Measurements from ENCODE around the gene TNFAIP6. TPM values are rescaled to one million over a fixed set of nuclear protein-coding genes. Genes with fewer than 3 reads are reported as not detected.
"Not testable (repeated sequence)": the region's sequence is repeated elsewhere in the genome, so short reads cannot be mapped to it uniquely, and the experiment has no call there.

The TNFAIP6 gene
- total RNA-seq = 0.40 and 0.75 TPM in 2 replicates
- long read RNA-seq, partial matches to known transcripts = 0 of 1 reads
- long read RNA-seq, other reads (novel, unspliced or antisense) = 0 of 1 reads

GRCh38 chr2:151357359-151357758, at the start of gene TNFAIP6:
Gene TNFAIP6, plus strand, starts transcription at chr2:151357592. Its CDS starts 75 bp downstream, at chr2:151357667.
- no peaks in the 10 kb centered on the region for H3K36me3 Mint-ChIP-seq (ENCODE audit: low read depth)

DNA sequence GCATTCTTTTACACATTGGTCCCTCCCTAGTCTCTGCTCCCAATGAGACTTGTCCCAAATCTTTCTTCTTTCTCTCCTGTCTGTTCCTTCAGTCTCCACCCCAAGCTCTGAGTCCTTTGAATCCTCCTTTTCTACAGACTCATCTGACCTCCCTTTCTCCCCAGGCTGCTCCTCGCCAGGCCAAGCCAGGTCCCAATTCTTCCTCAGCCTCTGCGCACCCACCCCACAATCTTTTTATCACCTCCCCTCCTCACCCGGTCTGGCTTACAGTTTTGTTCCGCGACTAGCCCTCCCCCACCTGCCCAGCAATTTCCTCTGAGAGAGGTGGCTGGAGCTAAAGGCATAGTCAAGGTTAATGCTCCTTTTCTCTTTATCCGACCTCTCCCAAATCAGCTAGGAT, 47.1 kb upstream of the TNFAIP6 start:
- H3K36me3 Mint-ChIP-seq (ENCODE audit: low read depth); H3K27me3 Mint-ChIP-seq (ENCODE audit: low read depth); H3K4me1 Mint-ChIP-seq; DNase-seq (ENCODE audit: low read depth, low spot score); H3K9me3 Mint-ChIP-seq; H3K4me3 Mint-ChIP-seq; H3K27ac Mint-ChIP-seq (ENCODE audit: unreplicated experiment): not testable (repeated sequence)

More at GRCh38 chr2:151357359-151357758, at the start of gene TNFAIP6:
- DNase-seq (ENCODE audit: low read depth, low spot score) = no peak
- no peak within 1 kb of the TSS for H3K27ac Mint-ChIP-seq (ENCODE audit: unreplicated experiment)
- peaks cover 4% of the 10 kb centered on the region for H3K9me3 Mint-ChIP-seq
- TF ChIP-seq, protein P1, sequence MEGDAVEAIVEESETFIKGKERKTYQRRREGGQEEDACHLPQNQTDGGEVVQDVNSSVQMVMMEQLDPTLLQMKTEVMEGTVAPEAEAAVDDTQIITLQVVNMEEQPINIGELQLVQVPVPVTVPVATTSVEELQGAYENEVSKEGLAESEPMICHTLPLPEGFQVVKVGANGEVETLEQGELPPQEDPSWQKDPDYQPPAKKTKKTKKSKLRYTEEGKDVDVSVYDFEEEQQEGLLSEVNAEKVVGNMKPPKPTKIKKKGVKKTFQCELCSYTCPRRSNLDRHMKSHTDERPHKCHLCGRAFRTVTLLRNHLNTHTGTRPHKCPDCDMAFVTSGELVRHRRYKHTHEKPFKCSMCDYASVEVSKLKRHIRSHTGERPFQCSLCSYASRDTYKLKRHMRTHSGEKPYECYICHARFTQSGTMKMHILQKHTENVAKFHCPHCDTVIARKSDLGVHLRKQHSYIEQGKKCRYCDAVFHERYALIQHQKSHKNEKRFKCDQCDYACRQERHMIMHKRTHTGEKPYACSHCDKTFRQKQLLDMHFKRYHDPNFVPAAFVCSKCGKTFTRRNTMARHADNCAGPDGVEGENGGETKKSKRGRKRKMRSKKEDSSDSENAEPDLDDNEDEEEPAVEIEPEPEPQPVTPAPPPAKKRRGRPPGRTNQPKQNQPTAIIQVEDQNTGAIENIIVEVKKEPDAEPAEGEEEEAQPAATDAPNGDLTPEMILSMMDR (conservative IDR thresholded peaks at IDR 0.05) = no peak
- H3K27me3 Mint-ChIP-seq (ENCODE audit: low read depth) = no peaks in the 10 kb centered on the region
- H3K4me1 Mint-ChIP-seq = peaks cover 19% of the 10 kb centered on the region
- no peak within 1 kb of the TSS for H3K4me3 Mint-ChIP-seq

GRCh38 chr2:151312440-151312839, 45.0 kb upstream of the TNFAIP6 start:
- not testable (repeated sequence) for H3K9me3 Mint-ChIP-seq; H3K4me1 Mint-ChIP-seq; H3K27me3 Mint-ChIP-seq (ENCODE audit: low read depth); DNase-seq (ENCODE audit: low read depth, low spot score); H3K36me3 Mint-ChIP-seq (ENCODE audit: low read depth); H3K4me3 Mint-ChIP-seq; H3K27ac Mint-ChIP-seq (ENCODE audit: unreplicated experiment)

- peaks cover 7% of the 10 kb centered on the region for H3K9me3 Mint-ChIP-seq
- H3K4me3 Mint-ChIP-seq = no peak overlapping the region
- no peak for DNase-seq (ENCODE audit: low read depth, low spot score)
- H3K36me3 Mint-ChIP-seq (ENCODE audit: low read depth) = no peaks in the 10 kb centered on the region
- no peak overlapping the region for H3K27ac Mint-ChIP-seq (ENCODE audit: unreplicated experiment)
- no peaks in the 10 kb centered on the region for H3K27me3 Mint-ChIP-seq (ENCODE audit: low read depth)
- TF ChIP-seq, protein P1 (conservative IDR thresholded peaks at IDR 0.05) = no peak
- peaks cover 4% of the 10 kb centered on the region for H3K4me1 Mint-ChIP-seq
Observed at GRCh38 chr2:151315381-151315903, 42.0 kb upstream of the TNFAIP6 start.

GRCh38 chr2:151325581-151326095, 31.8 kb upstream of the TNFAIP6 start:
- Mint-ChIP-seq H3K36me3 (ENCODE audit: low read depth) (no peaks in the 10 kb centered on the region), H3K4me3 (no peak overlapping the region), H3K27me3 (ENCODE audit: low read depth) (no peaks in the 10 kb centered on the region), H3K27ac (ENCODE audit: unreplicated experiment) (no peak overlapping the region), H3K4me1 (no peaks in the 10 kb centered on the region), H3K9me3 (peaks cover 8% of the 10 kb centered on the region)
- TF ChIP-seq, protein P1 (conservative IDR thresholded peaks at IDR 0.05) = no peak
- no peak for DNase-seq (ENCODE audit: low read depth, low spot score)

DNA sequence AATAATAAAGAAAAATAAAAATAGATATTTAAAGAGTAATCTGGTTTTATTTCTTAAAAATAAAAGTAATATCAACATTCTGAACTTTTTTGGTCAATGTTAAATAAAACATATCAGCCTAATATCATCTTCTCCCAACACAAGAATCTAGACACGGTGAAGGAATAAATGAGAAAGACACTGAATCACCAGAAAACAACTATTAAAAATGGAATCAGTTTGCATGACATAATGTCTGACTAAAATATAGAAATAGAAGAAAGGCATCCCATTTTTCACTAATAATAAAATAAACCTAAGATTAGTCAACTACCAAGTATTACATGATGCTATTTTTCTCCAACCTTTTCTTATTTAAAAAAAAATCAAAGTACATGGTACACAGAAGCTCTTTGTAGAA, 30.8 kb upstream of the TNFAIP6 start:
- TF ChIP-seq, protein P1 (conservative IDR thresholded peaks at IDR 0.05) = no peak
- Mint-ChIP-seq H3K27ac (ENCODE audit: unreplicated experiment) (no peak overlapping the region), H3K4me3 (no peak overlapping the region), H3K4me1 (no peaks in the 10 kb centered on the region), H3K9me3 (peaks cover 6% of the 10 kb centered on the region), H3K36me3 (ENCODE audit: low read depth) (no peaks in the 10 kb centered on the region), H3K27me3 (ENCODE audit: low read depth) (no peaks in the 10 kb centered on the region)
- no peak for DNase-seq (ENCODE audit: low read depth, low spot score)

Measured in neural crest cell (in vitro differentiated cells).